Measurements from ENCODE around the gene ZFAND6.
A peak's percentile ranks its signal among the peaks of the same experiment; 100 is the strongest.
"Not testable (repeated sequence)": the region's sequence is repeated elsewhere in the genome, so short reads cannot be mapped to it uniquely, and the experiment has no call there.

The ZFAND6 gene

GRCh38 chr15:80058851-80059785, at the start of gene ZFAND6:
ZFAND6 (plus strand) TSS chr15:80059676; CDS start chr15:80120345, 60,669 bp downstream.
- peak; percentile 69 for DNase-seq (ENCODE audit: low read depth)
- H3K4me3 ChIP-seq (ENCODE audit: low read depth, low read length) = peak within 1 kb of the TSS; percentile 73

- H3K4me3 ChIP-seq (ENCODE audit: low read depth, low read length) = no peak overlapping the region
- DNase-seq (ENCODE audit: low read depth) = no peak
Observed at GRCh38 chr15:80010131-80010673, 49.3 kb upstream of the ZFAND6 start.

GRCh38 chr15:80011041-80011523, 48.4 kb upstream of the ZFAND6 start:
- H3K4me3 ChIP-seq (ENCODE audit: low read depth, low read length) = not testable (repeated sequence)
- DNase-seq (ENCODE audit: low read depth) = peak; percentile 62

GRCh38 chr15:80011596-80011995, 47.9 kb upstream of the ZFAND6 start:
- DNase-seq (ENCODE audit: low read depth) = no peak
- H3K4me3 ChIP-seq (ENCODE audit: low read depth, low read length) = no peak overlapping the region

- DNase-seq (ENCODE audit: low read depth) = no peak
- H3K4me3 ChIP-seq (ENCODE audit: low read depth, low read length) = no peak overlapping the region
Observed at GRCh38 chr15:80012060-80012726, 47.3 kb upstream of the ZFAND6 start.

- not testable (repeated sequence) for DNase-seq (ENCODE audit: low read depth); H3K4me3 ChIP-seq (ENCODE audit: low read depth, low read length)
Observed at GRCh38 chr15:80014186-80014585, 45.3 kb upstream of the ZFAND6 start.

GRCh38 chr15:80015156-80015555, 44.3 kb upstream of the ZFAND6 start:
- DNase-seq (ENCODE audit: low read depth) = no peak
- no peak overlapping the region for H3K4me3 ChIP-seq (ENCODE audit: low read depth, low read length)

- not testable (repeated sequence) for DNase-seq (ENCODE audit: low read depth); H3K4me3 ChIP-seq (ENCODE audit: low read depth, low read length)
Observed at GRCh38 chr15:80016506-80016905, 43.0 kb upstream of the ZFAND6 start.

GRCh38 chr15:80017139-80017538, 42.3 kb upstream of the ZFAND6 start:
- not testable (repeated sequence) for H3K4me3 ChIP-seq (ENCODE audit: low read depth, low read length); DNase-seq (ENCODE audit: low read depth)

GRCh38 chr15:80019168-80019745, 40.2 kb upstream of the ZFAND6 start:
- no peak overlapping the region for H3K4me3 ChIP-seq (ENCODE audit: low read depth, low read length)
- no peak for DNase-seq (ENCODE audit: low read depth)

GRCh38 chr15:80020149-80020548, 39.3 kb upstream of the ZFAND6 start:
- DNase-seq (ENCODE audit: low read depth); H3K4me3 ChIP-seq (ENCODE audit: low read depth, low read length): not testable (repeated sequence)

GRCh38 chr15:80020731-80021130, 38.7 kb upstream of the ZFAND6 start:
- H3K4me3 ChIP-seq (ENCODE audit: low read depth, low read length) = no peak overlapping the region
- DNase-seq (ENCODE audit: low read depth) = no peak

- DNase-seq (ENCODE audit: low read depth) = no peak
Observed at GRCh38 chr15:80026310-80026709, 33.2 kb upstream of the ZFAND6 start.

GRCh38 chr15:80026754-80027153, 32.7 kb upstream of the ZFAND6 start:
- no peak for DNase-seq (ENCODE audit: low read depth)
- H3K4me3 ChIP-seq (ENCODE audit: low read depth, low read length) = no peak overlapping the region

More at GRCh38 chr15:80026310-80026709, 33.2 kb upstream of the ZFAND6 start:
- H3K4me3 ChIP-seq (ENCODE audit: low read depth, low read length) = no peak overlapping the region

GRCh38 chr15:80028937-80029336, 30.5 kb upstream of the ZFAND6 start:
- DNase-seq (ENCODE audit: low read depth) = no peak
- H3K4me3 ChIP-seq (ENCODE audit: low read depth, low read length) = no peak overlapping the region

- no peak overlapping the region for H3K4me3 ChIP-seq (ENCODE audit: low read depth, low read length)
- DNase-seq (ENCODE audit: low read depth) = no peak
Observed at GRCh38 chr15:80031841-80032240, 27.6 kb upstream of the ZFAND6 start.

GRCh38 chr15:80034629-80035028, 24.8 kb upstream of the ZFAND6 start:
- no peak overlapping the region for H3K4me3 ChIP-seq (ENCODE audit: low read depth, low read length)
- no peak for DNase-seq (ENCODE audit: low read depth)

GRCh38 chr15:80036071-80036470, 23.4 kb upstream of the ZFAND6 start:
- H3K4me3 ChIP-seq (ENCODE audit: low read depth, low read length) = no peak overlapping the region
- no peak for DNase-seq (ENCODE audit: low read depth)

- no peak overlapping the region for H3K4me3 ChIP-seq (ENCODE audit: low read depth, low read length)
- DNase-seq (ENCODE audit: low read depth) = no peak
Observed at GRCh38 chr15:80041494-80042253, 17.8 kb upstream of the ZFAND6 start.
